Measurements from ENCODE around the gene ARHGAP22. TPM values are rescaled to one million over a fixed set of nuclear protein-coding genes. Genes with fewer than 3 reads are reported as not detected.

ARHGAP22 gene
- total and polyA plus RNA-seq, 8 donors: 2.2 to 10.4 (median 2.8) TPM

DNA sequence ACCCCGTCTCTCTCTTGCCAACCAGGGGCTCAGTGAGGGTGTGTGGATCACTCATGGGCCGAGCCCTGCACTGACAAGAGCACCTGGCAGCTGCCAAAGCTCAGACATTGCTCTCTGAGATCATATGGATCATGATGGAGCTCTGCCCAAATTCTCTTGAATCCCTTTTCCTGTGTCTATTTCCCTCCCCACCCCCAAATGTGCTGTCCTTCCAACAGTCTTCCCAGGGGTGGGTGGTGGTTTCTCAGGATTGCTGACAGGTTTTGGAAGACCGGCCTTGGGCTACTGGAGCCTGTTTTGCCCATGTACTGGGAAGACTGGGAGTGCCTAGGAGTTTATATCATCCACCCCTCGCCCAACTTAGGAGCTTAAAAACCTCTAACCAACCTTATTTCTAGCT is 10.5 kb downstream of the ARHGAP22 start:
- intact Hi-C loops (cut with DNase I): no loop called here
- ATAC-seq: no peak
- no peak overlapping the region for H3K4me3 ChIP-seq
- no peak for DNase-seq
- H3K4me1 ChIP-seq: no peaks in the 10 kb centered on the region
- TF ChIP-seq, protein P1, sequence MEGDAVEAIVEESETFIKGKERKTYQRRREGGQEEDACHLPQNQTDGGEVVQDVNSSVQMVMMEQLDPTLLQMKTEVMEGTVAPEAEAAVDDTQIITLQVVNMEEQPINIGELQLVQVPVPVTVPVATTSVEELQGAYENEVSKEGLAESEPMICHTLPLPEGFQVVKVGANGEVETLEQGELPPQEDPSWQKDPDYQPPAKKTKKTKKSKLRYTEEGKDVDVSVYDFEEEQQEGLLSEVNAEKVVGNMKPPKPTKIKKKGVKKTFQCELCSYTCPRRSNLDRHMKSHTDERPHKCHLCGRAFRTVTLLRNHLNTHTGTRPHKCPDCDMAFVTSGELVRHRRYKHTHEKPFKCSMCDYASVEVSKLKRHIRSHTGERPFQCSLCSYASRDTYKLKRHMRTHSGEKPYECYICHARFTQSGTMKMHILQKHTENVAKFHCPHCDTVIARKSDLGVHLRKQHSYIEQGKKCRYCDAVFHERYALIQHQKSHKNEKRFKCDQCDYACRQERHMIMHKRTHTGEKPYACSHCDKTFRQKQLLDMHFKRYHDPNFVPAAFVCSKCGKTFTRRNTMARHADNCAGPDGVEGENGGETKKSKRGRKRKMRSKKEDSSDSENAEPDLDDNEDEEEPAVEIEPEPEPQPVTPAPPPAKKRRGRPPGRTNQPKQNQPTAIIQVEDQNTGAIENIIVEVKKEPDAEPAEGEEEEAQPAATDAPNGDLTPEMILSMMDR (IDR thresholded peaks at IDR 0.05): no peak
- no peak overlapping the region for H3K27ac ChIP-seq
- no peaks in the 10 kb centered on the region for H3K36me3 ChIP-seq
- no peaks in the 10 kb centered on the region for H3K27me3 ChIP-seq
- no peaks in the 10 kb centered on the region for H3K9me3 ChIP-seq

DNA sequence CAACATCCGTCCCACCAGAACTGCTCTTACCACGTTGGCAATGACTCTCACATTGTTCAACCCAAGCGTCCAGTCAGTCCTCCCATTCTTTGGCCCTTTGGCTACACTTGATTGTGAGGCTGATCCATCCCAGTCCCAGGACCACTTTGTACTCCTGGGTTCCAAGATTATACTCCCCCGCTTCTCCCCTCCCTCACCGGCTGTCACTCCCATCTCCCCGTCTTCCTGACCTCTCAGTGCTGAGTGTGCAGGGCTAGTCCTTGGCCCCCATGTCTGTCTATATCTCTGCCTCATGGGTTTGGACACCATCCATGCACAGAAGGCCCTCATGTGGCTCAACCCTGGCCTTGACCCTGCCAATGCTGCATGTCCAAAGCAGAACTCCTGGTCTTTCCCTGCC is 12.5 kb downstream of the ARHGAP22 start:
- Histone ChIP-seq H3K4me1 (no peaks in the 10 kb centered on the region), H3K9me3 (no peaks in the 10 kb centered on the region), H3K36me3 (no peaks in the 10 kb centered on the region), H3K4me3 (no peak overlapping the region), H3K27me3 (no peaks in the 10 kb centered on the region), H3K27ac (no peak overlapping the region)
- intact Hi-C loops (cut with DNase I): no loop called here
- TF ChIP-seq, protein P1 (IDR thresholded peaks at IDR 0.05): no peak
- no peak for ATAC-seq
- no peak for DNase-seq

DNA sequence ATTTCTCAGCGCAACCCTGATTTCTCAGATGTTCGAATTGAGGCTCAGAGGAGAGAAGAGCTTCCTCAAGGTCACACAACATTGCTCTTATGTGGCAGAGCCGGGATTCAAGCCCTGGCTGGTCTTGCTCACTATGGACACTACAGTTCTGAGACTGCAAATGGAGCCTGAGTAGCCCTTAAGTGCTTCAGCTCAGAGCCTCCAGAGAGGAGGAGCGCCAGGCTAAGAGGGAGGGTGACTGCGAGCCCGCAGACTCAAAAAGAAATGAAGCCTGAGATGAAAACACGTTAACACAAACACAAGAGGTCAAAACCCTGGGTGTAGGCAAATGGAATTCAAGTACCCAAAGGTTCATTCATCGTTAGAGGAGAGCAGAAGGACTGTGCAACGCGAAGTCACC is 13.9 kb downstream of the ARHGAP22 start:
- intact Hi-C loops (cut with DNase I): no loop called here
- no peaks in the 10 kb centered on the region for H3K9me3 ChIP-seq
- H3K36me3 ChIP-seq: no peaks in the 10 kb centered on the region
- no peak for DNase-seq
- no peak overlapping the region for H3K27ac ChIP-seq
- TF ChIP-seq, protein P1 (IDR thresholded peaks at IDR 0.05): no peak
- no peaks in the 10 kb centered on the region for H3K27me3 ChIP-seq
- no peaks in the 10 kb centered on the region for H3K4me1 ChIP-seq
- peak; percentile 86 for ATAC-seq
- no peak overlapping the region for H3K4me3 ChIP-seq

DNA sequence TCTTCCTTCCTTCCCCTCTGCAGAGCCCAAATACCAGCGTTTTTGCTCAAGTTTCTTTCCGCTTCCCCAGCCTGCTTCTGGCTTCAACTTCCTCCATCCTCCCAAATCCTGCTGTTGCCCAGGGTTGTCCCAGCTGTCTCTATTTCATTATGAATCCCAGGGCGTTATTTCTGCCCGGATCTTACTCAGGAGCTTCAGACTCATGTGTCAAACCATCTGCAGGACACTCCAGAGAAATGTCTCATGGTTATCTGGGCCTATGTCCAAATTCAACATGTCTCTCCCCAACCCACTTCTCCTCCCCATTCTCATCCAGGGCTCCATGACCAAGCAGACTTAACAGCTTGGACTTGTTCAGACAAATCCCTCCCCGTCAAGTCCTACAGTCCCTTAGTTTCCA is 15.6 kb downstream of the ARHGAP22 start:
- no peaks in the 10 kb centered on the region for H3K27me3 ChIP-seq
- DNase-seq (no peak), ATAC-seq (no peak)
- H3K4me1 ChIP-seq: no peaks in the 10 kb centered on the region
- H3K9me3 ChIP-seq: peaks cover 0 to 4% of the 10 kb centered on the region in 2 donors
- H3K4me3 ChIP-seq: no peak overlapping the region
- no peak overlapping the region for H3K27ac ChIP-seq
- no peaks in the 10 kb centered on the region for H3K36me3 ChIP-seq
- TF ChIP-seq, protein P1 (IDR thresholded peaks at IDR 0.05): no peak
- intact Hi-C loops (cut with DNase I): no loop called here

DNA sequence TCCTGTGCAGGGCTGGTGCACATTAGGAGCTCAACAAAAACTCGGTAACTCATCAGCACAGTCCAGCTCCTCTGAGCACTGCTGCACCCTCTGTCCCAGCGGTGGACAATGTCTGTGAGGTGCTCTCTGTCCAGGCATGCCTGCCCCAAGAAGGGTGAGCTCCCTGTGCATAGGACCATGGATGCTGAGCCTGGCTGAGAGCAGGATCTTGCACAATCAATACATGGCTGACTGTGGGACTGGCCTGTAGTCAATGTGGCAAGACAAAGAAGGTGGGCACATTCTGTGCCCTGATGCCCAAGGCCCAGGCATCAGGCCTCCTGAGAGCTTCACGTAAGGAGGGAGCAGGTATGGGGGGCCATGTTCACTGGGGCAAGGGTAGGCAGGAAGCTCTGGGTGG is 17.1 kb downstream of the ARHGAP22 start:
- no peaks in the 10 kb centered on the region for H3K36me3 ChIP-seq
- H3K9me3 ChIP-seq: peaks cover 0 to 4% of the 10 kb centered on the region in 2 donors
- no peaks in the 10 kb centered on the region for H3K4me1 ChIP-seq
- TF ChIP-seq, protein P1 (IDR thresholded peaks at IDR 0.05): no peak
- DNase-seq (no peak), ATAC-seq (no peak)
- H3K27me3 ChIP-seq: no peaks in the 10 kb centered on the region
- H3K4me3 ChIP-seq: no peak overlapping the region
- no peak overlapping the region for H3K27ac ChIP-seq
- intact Hi-C loops (cut with DNase I): no loop called here
